HepG2 (cell line): ENCODE results near the gene CDC42BPG. TPM values are rescaled to one million over a fixed set of nuclear protein-coding genes. Genes with fewer than 3 reads are reported as not detected.
A peak's percentile ranks its signal among the peaks of the same experiment; 100 is the strongest.

Source experiments
- CCDC6 ChIP-seq: sonication (generic); formaldehyde crosslinking; IDR thresholded peaks from 2 replicates; pipeline ENCODE4 v1.8.1; 2022; ENCODE audit warnings: mild to moderate bottlenecking, missing genetic modification reagents, moderate library complexity
- FOXP1 ChIP-seq, 2 experiments: fragments of 450-650 bp in 1 of 2; IDR thresholded peaks; 2 replicates each; pipeline ENCODE4 v1.6.1; 2017 to 2018; ENCODE audit warnings: antibody characterized with exemption in 1 of 2
- HNRNPK ChIP-seq: fragments of 200-400 bp; formaldehyde crosslinking; IDR thresholded peaks from 2 replicates; pipeline ENCODE4 v1.6.1; 2018; ENCODE audit warnings: low read length, low read depth, moderate library complexity, mild to moderate bottlenecking; ENCODE audit not compliant: poor library complexity, severe bottlenecking
- HNRNPLL ChIP-seq: fragments of 200-400 bp; formaldehyde crosslinking; IDR thresholded peaks from 2 replicates; pipeline ENCODE4 v1.6.1; 2017; ENCODE audit warnings: mild to moderate bottlenecking, low read depth, low read length; ENCODE audit not compliant: poor library complexity, severe bottlenecking
- HOXD1 ChIP-seq: sonication (generic); formaldehyde crosslinking; IDR thresholded peaks from 2 replicates; pipeline ENCODE4 v1.5.0; 2020; ENCODE audit warnings: missing genetic modification reagents
- MED8 ChIP-seq: sonication (generic); formaldehyde crosslinking; IDR thresholded peaks from 2 replicates; pipeline ENCODE4 v1.8.1; 2023; ENCODE audit warnings: mild to moderate bottlenecking, missing genetic modification reagents; ENCODE audit not compliant: insufficient replicate concordance
- MIER3 ChIP-seq: IDR thresholded peaks from 2 replicates; pipeline ENCODE4 v1.6.1; 2016; ENCODE audit warnings: missing compliant biosample characterization, borderline replicate concordance
- NFRKB ChIP-seq: fragments of 450-650 bp; IDR thresholded peaks from 2 replicates; pipeline ENCODE4 v1.6.1; 2017
- RBM39 ChIP-seq: fragments of 200-400 bp; formaldehyde crosslinking; IDR thresholded peaks from one replicate; pipeline ENCODE4 v1.6.1; 2018; ENCODE audit warnings: antibody characterized with exemption, mild to moderate bottlenecking, low read depth, low read length; ENCODE audit not compliant: poor library complexity, severe bottlenecking
- REST ChIP-seq, 2 experiments: IDR thresholded peaks; 2 replicates each; pipeline ENCODE4 v1.6.1; 2011 to 2012; ENCODE audit warnings: low read length in 2 of 2, borderline replicate concordance in 1 of 2, low read depth in 1 of 2, mild to moderate bottlenecking in 1 of 2, moderate library complexity in 1 of 2
- SP5 ChIP-seq: IDR thresholded peaks from 2 replicates; pipeline ENCODE4 v1.6.1; 2016; ENCODE audit warnings: low read depth, borderline replicate concordance
- TFDP1 ChIP-seq: IDR thresholded peaks from 2 replicates; pipeline ENCODE4 v1.6.1; 2016; ENCODE audit warnings: missing compliant biosample characterization, missing genetic modification reagents, borderline replicate concordance
- ZNF12 ChIP-seq: sonication (generic); formaldehyde crosslinking; IDR thresholded peaks from 2 replicates; pipeline ENCODE4 v1.5.0; 2020; ENCODE audit warnings: missing genetic modification reagents
- ZNF136 ChIP-seq: sonication (generic); formaldehyde crosslinking; IDR thresholded peaks from 2 replicates; pipeline ENCODE4 v1.8.1; 2022; ENCODE audit warnings: low read depth, mild to moderate bottlenecking, moderate library complexity, missing genetic modification reagents
- ZNF280D ChIP-seq: sonication (generic); formaldehyde crosslinking; IDR thresholded peaks from 2 replicates; pipeline ENCODE4 v1.5.1; 2020; ENCODE audit warnings: mild to moderate bottlenecking, missing genetic modification reagents
- ZNF629 ChIP-seq: sonication (generic); formaldehyde crosslinking; conservative IDR thresholded peaks from 2 replicates; pipeline ENCODE4 v1.5.0; 2020; ENCODE audit warnings: missing genetic modification reagents
- ZSCAN12 ChIP-seq: sonication (generic); formaldehyde crosslinking; IDR thresholded peaks from 2 replicates; pipeline ENCODE4 v1.9.0; 2021; ENCODE audit warnings: mild to moderate bottlenecking, missing genetic modification reagents
- polyA plus RNA-seq, 8 experiments: library from polyadenylated mRNA; depleted of rRNA in 3 of 8; stranded (reverse) in 7 of 8; unstranded in 1 of 8; fragments of >200 nt; fragmentation: Illumina TruSeq in 4 of 8; extraction: Trizol in 4 of 8; gene quantifications; 2 replicates each; pipeline versions ENCODE4 v1.2.1 to v1.2.3, GENCODE V29; 2011 to 2016; ENCODE audit warnings: low read depth in 4 of 8, missing spikeins in 1 of 8, mixed read lengths in 1 of 8; ENCODE audit not compliant: insufficient read depth in 1 of 8
- total RNA-seq, 5 experiments: library from RNA; depleted of rRNA; stranded (reverse); fragments of >200 nt; fragmentation: Illumina TruSeq; extraction: Trizol; gene quantifications; 2 replicates each; pipeline ENCODE4 v1.2.3, GENCODE V29; 2016; ENCODE audit warnings: low read depth in 1 of 5
- TF ChIP-seq, protein P1 (sequence below): sonication (generic); formaldehyde crosslinking; IDR thresholded peaks from 2 replicates; pipeline ENCODE4 v1.8.1; 2022; ENCODE audit warnings: low read depth, mild to moderate bottlenecking, missing genetic modification reagents

The CDC42BPG gene
- total and polyA plus RNA-seq, 2 of the 13 experiments (the other 11 are each of a cell fraction or from before 2014, with no cell fraction given): 0.55 to 1.4 TPM

DNA sequence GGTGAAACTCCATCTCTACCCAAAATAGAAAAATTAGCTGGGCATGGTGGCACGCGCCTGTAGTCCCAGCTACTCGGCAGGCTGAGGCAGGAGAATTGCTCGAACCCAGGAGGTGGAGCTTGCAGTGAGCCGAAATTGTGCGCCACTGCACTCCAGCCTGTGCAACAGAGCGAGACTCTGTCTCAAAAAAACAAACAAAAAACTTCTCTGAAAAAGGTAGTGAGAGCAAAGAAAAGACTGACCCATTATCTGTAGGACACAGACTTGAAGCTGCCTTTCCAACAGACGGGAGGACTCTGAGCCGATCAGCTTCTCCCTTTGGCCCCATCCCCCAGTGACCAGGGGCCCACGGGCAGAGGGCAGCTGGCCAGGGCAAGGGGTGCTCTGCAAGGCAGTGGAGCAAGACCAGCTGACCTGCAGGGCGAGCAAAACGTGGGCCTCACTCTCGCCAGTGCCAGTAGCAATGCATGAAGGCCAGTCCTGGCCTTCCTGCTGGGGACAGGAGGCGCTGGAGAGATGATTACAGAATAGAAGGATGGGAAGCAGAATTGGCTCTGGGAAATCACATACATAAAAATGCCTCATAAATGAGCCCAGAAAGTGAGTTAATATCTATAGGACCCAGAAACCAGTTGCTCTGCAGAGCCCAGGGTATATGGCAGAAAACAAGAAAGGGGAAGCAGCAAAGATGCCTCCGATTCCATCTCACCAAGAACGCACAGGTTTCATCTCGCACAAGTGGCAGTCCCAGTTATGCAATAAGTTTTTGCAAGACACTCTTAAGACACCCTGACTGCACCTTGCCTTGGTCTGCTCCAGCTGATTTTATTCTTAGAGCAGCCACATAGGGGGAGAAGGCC is 31.1 kb upstream of the CDC42BPG start (continued):
- TF ChIP-seq, protein P1, sequence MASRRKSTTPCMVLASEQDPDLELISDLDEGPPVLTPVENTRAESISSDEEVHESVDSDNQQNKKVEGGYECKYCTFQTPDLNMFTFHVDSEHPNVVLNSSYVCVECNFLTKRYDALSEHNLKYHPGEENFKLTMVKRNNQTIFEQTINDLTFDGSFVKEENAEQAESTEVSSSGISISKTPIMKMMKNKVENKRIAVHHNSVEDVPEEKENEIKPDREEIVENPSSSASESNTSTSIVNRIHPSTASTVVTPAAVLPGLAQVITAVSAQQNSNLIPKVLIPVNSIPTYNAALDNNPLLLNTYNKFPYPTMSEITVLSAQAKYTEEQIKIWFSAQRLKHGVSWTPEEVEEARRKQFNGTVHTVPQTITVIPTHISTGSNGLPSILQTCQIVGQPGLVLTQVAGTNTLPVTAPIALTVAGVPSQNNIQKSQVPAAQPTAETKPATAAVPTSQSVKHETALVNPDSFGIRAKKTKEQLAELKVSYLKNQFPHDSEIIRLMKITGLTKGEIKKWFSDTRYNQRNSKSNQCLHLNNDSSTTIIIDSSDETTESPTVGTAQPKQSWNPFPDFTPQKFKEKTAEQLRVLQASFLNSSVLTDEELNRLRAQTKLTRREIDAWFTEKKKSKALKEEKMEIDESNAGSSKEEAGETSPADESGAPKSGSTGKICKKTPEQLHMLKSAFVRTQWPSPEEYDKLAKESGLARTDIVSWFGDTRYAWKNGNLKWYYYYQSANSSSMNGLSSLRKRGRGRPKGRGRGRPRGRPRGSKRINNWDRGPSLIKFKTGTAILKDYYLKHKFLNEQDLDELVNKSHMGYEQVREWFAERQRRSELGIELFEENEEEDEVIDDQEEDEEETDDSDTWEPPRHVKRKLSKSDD: no peak
- no peak for TF ChIP-seq REST (IDR thresholded peaks at IDR 0.05; ENCODE audit: borderline replicate concordance in 1 of 2, low read depth in 1 of 2, low read length in 2 of 2)
- TF ChIP-seq CCDC6 (CRISPR knock-in tag): no peak
- TF ChIP-seq ZNF12 (CRISPR knock-in tag): no peak
- TF ChIP-seq ZSCAN12 (CRISPR knock-in tag): no peak
- TF ChIP-seq MIER3: no peak
- no peak for TF ChIP-seq MED8 (CRISPR knock-in tag)
- no peak for TF ChIP-seq HNRNPK
- TF ChIP-seq SP5: no peak
- TF ChIP-seq HOXD1 (CRISPR knock-in tag): no peak
- TF ChIP-seq ZNF280D (CRISPR knock-in tag): no peak
- TF ChIP-seq HNRNPLL: peak; percentile 30
- TF ChIP-seq NFRKB: no peak
- no peak for TF ChIP-seq TFDP1 (CRISPR knock-in tag)
- no peak for TF ChIP-seq ZNF136
- no peak for TF ChIP-seq ZNF629
- no peak for TF ChIP-seq RBM39
- no peak for TF ChIP-seq FOXP1 (IDR thresholded peaks at IDR 0.05)
- no peak for TF ChIP-seq FOXP1 (CRISPR knock-in tag; IDR thresholded peaks at IDR 0.05)
